Stimulated activated naive CD4-positive, alpha-beta T cell treated with Interleukin-2 at 50 U/mL for 16 hours (primary cell): ENCODE results near the gene CNST.
"Not testable (repeated sequence)": the region's sequence is repeated elsewhere in the genome, so short reads cannot be mapped to it uniquely, and the experiment has no call there.

ENCODE experiments used
- DNase-seq: peaks from one replicate; lab custom pipeline; 2025; lab: John Stamatoyannopoulos, UW

Gene CNST

DNA sequence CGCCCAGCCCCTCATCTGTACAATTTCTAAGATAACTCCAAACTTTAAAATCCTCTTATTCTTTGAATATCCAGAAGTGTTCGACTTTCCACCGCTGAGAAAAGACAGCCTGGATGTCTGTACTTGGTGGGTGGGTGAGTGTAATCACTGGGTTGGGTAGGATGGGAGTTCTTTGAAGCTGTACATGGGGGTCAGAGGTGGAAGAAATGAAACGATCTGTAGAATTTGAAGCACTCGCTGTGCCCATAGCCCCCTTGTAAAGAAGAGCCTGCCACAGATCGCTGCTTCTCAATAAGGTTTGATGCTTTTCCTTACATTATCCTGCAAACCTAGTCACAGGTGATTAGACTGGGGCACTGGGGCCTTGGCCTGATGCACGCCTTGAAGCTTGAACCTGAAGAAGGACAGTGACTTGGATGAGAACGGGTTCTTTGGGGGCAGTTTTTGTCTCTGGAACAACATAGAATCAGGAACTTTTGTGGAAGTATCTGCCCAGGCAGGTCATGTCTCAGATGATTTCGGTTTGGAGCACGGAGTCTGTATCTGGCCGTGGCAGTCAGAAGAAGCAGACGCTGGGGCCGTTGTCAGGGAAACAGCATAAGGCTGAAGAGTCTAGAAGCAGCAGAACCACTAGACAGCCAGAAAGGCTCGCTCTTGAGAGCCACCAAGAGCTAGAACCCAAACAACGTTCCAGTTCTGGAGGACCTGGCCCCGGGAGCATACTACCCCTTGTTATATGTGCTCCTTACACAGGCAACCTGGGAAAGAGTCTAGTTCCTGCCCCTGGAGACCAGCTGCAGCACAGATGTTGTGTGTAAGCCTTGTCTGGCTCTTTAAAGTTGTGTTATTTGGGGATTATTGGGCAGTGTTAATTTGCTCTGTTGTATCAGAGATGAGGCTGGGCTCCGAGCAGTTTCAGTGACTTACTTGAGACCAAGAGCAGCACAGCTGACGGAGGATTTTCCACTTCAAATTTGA is 112.8 kb downstream of the CNST start:
- DNase-seq, result no peak

DNA sequence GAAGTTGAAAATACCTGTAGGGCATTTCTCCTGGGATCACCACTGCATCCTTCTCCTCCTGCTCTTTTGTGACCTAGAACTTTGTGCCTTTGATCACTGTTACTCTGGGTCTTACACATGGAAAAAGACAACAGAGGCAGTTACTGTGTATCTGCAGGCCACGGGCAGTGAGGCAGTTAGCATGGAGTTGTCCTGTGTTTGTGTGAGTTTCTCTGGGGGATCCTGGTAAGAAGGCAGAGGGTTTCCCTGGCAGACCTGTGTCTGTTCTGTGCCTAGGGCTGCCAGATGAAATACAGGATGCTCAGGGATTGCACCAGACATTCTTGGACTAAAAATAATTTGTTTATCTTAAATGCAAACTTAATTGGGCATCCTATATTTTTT is 113.5 kb downstream of the CNST start:
- DNase-seq, result no peak

DNA sequence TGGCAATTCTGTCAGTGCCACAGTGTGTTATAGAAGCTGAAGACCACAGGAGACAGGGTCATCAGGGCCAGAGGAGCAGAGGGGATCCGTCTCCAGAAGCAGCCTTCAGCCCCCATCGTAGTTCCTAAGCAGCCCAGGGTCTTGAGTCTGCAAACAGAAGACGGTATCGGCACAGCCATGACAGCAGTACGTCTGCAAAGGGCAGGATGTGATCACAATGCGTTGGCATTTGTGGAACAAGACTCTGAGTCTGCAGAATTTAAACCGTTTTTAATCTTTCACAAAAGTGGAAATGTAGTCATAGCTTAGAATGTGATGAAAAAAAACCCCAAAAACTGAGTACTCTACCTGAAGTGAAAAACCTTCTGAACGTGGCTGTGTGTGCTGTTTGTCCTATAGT is 113.9 kb downstream of the CNST start:
- DNase-seq, result no peak

DNA sequence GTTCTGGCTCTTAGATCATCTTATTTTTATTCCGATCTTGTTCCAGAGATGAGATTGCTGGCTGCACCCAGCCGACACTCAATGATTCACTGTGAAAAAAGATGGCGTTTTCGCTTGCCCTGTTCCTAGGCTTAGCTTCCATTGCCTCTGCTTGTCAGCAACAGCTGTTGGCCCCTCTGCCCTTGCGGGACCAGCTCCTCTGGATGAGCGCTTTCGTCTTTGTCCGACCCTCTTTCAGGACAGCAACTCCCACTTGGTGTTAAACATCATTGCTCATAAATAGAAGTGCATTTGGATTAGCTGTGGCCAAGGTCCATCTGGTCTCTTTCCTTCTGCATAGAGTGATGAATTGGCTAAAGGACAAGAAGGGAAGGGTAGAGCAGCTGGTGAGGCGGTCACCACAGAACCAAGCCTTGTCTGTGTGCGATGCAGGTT is 114.5 kb downstream of the CNST start:
- DNase-seq, result no peak

DNA sequence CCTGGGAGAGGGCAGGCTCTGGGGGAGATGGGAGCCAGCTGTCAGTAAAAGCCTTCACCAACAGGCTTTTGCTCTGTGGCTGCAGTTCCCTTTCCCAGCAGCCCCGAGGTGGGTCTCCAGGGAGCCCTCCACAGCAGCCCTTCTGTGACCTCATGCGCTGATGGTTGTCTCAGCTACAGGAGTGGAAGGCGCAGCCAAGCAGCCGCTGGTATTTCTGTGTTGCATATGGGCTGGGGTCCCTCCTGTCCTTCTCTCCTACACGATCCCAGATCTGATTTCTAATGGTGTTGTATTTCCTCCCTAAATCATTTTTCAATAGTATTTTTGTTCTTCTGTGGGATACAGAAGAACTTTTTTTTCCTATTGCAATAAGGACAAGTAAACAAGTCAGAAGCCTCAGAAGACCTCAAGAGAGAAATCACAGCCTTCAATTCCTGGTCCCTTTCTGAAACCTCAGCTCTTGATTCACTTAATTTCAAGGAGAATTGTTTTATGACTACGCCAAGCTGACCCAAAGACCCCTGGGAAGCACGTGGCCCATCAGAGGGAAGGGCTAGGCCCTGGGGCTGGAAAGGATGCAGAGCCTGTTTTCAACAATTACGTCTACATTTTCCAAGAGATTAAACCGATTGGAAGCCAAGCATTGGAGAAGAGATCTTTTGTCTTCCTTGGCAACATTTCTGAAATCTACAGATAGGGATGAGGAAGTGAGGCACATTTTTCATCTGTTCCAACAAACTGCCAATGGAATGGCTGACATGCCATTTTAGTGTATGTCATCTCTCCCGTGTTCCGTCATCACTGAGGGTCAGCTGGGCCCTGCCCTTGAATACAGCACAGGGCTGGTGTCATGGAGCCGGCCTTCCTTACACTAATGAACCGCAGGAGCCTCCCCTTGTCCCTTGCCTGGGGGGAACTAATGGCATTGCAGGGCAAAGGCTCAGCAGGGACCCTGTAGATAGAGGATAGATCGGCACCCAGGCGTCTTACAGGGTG is 115.9 kb downstream of the CNST start:
- DNase-seq, result no peak

DNA sequence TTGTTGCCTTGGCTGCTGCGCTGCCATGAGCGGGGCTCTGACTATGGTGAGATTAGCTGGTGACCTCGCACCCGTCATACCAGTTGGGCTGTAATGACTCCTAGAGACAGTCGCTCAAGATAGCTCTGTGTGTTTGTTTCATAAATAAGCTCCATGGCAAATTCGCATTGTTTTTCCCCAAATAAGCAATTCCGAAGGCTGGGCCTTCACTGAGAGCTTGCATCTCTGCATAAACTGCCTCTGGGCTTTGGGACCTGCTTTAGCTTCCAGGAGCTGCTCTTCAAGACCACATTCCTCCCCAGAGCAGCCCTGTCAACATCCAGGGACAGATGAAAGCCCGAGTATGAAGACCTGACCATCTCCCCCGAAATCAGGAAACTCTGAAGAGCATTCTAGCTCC is 117.3 kb downstream of the CNST start:
- DNase-seq, result no peak

DNA sequence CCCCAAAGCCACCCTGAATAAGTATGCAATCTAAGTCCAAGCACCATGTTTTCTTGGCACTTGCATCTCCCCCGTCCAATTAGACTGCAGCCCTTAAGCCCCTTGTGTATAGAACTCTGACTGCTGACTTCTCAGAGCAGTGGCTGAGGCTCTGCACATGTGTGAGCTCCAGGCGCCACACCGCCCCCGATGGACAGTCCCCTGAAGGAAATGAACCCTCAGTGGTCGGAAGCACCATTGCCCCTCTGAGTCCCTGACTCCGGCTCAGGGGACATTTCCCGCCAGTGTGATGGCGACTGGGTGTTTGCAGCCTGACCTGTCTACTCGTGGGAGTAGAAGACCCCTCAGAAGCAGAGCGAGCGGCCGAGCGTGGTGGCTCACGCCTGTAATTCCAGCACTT is 120.7 kb downstream of the CNST start:
- no peak for DNase-seq

DNA sequence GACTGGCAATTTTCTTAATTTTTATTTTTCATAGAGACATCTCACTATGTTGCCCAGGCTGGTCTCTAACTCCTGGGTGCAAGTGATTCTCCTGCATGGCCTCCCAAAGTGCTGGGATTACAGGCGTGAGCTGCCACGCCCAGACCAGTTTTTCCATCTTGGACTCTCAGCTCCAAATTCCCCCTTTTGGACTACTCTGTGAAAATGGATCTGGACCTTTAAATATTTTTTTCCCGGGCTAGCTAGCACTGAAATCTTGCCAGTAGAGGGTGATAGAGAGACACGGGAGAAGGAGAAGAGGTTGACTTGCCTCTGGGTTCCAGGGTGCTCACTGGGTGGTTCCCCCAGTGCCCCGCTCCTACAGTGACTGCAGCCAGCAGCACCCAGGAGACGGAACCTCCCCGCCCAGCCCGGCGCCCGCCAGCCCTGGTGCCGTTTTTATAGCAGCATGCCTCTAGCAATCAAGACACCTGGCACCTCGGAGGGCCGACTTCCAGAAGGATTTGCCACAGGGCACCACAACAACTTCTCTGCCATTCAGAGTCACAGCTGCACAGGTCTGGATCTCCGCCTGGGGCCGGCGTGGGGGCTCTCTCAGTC is 123.3 kb downstream of the CNST start:
- peak; percentile 4 for DNase-seq

DNA sequence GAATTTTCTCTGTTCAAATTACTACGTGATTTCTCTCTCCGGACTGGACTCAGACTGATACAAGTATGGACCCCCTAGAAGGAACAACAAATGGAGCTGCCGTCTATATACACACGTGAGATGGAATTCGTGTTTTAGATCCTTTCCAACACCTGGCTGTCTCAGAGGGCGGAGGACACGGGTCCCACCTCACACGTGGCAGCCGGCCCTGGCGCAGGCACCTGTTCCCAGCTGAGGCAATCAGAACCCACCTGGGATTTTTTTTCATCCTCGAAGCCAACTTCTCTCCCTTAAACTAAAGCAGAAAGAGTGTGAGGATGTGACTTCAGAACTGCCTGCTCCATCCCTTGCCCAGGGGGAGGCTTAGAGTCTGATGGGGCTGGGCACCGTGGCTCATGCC is 123.8 kb downstream of the CNST start:
- DNase-seq, result no peak

DNA sequence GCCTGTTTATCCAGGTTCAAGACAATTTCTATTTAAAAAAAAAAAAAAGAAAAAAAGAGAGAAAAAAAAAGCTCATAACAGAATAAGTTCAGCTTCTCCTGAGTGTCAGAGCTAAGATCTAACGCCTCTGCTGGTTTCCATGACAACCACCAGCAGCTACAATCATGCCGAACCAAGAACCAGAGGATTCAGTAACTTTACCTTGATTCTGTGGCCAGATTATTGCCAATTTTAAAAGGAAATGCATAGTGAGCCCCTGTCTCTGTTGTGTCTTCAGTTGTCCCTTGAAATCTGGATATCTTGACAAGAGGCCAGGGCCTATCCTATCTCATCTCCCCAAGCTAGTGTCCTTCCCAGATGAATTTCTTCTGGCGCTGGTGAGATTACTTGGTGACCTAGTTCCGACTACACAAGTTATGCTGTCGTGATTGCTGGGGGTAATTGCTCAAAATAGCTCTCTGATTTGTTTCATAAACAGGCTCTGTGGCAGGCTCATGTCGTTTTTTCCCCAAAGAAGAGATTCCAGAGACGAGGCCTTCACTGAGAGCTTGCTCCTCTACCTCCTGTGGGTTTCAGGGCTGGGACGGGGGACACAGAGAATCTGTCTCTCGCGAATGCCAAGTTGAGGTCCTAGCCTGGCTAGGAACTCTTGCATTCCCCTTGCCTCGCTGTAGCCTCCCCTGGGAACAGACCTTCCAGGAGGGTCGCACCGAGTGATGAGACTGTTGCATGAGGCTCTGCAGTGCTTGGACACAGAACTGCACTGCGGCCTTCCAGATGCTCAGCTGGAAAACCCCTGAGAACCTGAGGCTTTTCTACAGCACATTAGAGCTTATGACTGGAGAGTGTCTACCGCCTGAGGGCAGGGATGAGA is 125.6 kb downstream of the CNST start:
- no peak for DNase-seq

DNA sequence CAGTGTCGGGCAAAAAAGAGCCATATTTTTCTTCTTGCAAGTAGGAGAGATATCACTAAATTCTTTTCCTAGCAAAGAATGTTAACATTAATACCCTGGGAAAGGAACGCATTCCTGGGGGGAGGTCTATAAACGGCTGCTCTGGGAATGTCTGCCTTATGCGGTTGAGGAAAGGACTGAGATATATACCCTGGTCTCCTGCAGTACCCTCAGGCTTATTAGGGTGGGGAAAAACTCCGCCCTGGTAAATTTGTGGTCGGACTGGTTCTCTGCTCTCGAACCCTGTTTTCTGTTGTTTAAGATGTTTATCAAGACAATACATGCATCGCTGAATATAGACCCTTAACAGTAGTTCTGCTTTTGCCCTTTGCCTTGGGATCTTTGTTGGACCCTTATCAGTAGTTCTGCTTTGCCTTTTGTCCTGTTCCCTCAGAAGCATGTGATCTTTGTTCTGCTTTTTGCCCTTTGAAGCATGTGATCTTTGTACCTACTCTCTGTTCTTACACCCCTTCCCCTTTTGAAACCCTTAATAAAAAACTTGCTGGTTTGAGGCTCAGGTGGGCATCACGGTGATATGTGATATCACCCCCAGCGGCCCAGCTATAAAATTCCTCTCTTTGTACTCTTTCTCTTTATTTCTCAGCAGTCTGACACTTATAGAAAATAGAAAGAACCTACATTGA is 128.1 kb downstream of the CNST start:
- not testable (repeated sequence) for DNase-seq

DNA sequence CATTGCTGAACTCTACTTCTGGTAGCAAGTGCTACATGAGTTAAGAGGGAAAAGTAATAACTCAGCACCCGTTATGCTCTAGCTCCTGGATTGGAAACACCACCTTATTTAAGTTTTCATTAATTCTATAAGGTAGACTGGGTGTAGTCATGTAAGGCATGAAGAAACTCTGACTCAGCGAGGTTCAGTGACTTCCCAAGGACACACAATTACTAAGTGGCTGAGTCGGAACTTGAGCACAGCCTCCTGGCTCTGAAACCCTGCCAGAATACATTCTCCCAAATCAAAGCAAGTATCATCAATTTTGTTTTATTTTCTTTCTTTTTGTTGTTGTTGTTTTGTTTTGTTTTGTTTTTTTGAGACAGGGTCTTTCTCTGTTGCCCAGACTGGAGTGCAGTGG is 128.9 kb downstream of the CNST start:
- no peak for DNase-seq

DNA sequence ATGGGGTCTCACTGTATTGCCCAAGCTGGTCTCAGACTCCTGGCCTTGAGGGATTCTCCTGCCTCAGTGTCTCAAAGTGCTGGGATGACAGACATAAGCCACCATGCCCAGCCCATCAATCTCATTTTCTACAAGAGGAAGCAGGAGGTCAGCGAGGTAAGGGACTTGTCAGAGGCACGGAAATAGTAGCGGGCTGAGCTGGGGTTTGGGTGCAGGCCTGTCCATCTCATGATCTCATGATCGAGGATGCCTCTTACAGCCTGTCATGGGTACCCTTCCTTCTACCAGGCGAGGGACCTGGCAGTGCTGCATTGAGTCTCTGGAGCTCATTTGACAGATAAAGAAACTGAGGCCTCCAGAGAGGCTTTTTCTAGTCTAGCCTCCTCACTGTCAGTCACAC is 129.4 kb downstream of the CNST start:
- DNase-seq, result no peak

DNA sequence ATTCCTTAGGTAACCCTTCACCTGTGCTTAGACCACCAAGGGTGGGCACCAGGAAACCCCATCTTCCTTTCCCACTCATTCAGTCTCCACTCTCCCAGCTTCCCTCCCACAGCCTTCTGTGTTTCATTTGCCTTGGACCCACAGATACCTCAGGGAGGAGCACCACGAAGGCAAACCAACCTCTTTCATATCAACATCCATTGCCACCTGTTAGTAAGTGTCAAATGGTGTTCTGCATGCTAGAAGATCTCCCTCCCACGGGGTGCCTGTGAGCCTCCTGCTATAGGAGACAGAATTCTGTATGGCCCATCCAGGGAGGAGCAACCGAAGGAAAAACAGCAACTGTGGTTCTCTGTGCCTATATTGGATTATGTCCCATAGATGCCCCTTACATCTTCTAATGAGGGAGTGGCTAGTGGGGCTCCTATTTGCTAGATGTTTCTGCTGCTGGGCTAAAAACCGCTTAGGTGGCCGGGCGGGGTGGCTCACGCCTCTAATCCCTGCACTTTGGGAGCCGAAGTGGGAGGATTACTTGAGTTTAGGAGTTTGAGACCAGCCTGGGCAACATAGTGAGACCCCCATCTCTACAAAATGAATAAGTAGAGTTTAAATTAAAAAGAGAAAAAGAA is 132.3 kb downstream of the CNST start:
- DNase-seq, result no peak

DNA sequence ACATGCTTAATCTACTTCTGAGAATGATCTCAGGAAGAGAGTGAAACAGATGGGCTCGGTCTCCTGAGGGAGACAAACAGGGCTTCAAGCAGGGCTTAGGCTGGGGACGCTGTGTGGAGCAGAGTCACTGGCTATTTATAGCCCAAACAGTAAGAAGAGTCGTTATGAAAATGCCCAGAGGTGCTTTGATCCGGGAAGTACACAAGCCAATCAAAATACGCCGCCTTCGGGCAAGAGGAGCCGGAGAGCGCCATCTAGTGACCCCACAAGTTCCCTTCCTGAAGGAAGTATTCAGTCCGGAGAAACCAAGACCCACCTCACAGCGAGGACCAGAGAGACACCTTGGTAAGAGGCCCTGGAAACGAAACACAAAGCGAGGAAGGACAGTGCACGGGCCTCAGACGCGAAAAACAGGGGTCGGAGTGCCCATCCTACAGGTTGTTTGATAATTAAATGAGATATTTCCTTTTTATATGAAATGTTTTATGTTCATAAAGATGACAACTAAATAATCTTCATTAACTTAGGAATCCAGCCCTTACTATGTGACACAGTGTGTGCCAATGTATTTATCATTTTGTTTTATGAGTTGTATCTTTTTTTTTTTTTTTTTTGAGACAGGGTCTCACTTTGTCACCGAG is 133.0 kb downstream of the CNST start:
- DNase-seq, result peak; percentile 73

DNA sequence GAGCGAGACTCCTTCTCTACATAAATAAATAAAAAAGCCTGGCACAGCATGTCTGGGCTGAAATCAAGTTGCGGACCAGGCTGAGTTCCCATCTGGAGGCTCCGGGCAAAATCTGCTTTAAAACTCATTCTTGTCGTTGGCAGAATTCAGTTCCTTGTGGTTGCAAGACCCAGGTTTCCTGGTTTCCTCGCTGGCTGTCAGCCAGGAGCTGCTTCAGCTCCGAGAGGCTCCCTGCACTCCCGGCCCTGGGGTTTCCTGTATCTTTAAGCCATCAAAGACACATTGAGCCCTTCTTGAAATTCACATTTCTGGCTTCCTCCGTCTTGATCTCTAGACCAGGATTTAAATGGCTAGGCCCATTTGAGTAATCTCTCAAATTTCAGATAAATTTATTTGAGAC is 137.3 kb downstream of the CNST start:
- no peak for DNase-seq

DNA sequence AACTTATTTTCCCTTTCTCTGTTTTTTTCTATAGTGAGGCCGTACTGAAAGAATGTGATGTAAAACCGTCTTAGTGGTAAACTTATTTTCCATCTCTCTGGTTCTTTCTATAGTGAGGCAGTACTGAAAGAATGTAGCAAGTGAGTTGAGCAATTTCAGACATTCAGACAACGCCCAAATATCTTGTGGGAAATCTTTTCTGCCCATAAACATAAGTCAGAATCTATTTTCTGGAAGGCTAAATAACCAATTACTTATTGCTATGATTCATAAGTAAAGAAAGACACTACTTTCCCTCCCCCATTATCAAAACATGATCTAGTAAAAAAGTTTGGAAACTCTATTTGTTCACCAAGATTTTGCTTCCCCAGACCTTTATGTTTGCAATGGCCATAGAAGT is 139.1 kb downstream of the CNST start:
- no peak for DNase-seq

DNA sequence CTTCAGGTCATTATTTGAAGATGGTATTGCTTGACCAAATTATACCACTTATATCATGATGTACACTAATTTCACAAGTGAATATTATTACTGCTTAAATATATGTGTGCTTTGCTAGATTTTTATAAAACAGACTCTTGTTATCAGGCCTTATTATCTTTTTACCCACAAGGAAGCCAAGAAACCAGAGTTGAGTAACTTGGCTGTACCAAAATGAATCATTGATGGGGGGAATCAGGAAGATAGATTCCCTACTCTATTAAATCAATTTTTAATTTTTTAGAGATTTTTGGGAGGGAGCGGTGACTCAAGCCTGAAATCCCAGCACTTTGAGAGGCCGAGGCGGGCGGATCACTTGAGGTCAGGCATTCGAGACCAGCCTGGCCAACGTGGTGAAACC is 141.9 kb downstream of the CNST start:
- DNase-seq, result no peak

DNA sequence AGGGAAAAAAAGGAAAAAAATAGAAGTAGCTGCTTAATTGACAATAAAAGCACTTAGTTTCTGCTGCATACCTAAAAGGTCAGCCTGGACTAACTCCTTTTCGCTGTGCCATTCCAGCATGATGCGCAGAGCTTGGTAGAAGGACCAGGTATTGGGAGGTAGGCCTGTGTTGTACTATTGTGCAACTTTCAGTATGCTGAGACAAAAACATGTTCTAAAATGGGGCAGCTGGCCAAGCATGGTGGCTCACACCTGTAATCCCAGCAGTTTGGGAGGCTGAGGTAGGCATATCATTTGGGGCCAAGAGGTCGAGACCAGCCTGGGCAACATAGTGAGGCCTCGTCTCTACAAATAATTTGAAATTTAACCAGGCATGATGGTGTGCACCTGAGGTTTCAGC is 142.9 kb downstream of the CNST start:
- no peak for DNase-seq

DNA sequence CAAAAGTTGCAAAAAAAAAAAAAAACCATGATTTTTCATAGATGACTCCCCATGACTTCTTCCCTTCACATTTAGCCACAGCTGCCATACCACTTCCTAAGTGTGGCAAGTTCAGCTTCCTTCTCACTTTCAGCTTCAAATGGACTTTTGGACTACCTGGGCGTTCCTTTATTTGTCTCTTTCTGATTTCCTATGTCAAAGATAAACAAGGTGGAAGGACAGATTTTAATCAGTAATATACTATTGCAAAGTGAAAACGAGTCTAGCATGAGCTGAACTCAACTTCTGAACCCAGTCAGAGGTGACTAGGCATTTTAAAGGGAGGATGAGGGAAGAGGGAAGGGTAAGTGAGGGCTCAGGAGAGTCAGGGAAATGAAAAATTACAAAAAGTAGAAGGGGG is 143.6 kb downstream of the CNST start:
- no peak for DNase-seq
